Hematopoietic multipotent progenitor cell treated with erythropoietin and hydrocortisone succinate and interleukin-3 and kit ligand, for 8 days (in vitro differentiated cells): ENCODE measurements around the gene MCUB.
A peak's percentile ranks its signal among the peaks of the same experiment; 100 is the strongest.
"Not testable (repeated sequence)": the region's sequence is repeated elsewhere in the genome, so short reads cannot be mapped to it uniquely, and the experiment has no call there.

Source experiments
- DNase-seq: peaks from one replicate; pipeline ENCODE4 v3.0.0-alpha.2; 2015

Gene MCUB

DNA sequence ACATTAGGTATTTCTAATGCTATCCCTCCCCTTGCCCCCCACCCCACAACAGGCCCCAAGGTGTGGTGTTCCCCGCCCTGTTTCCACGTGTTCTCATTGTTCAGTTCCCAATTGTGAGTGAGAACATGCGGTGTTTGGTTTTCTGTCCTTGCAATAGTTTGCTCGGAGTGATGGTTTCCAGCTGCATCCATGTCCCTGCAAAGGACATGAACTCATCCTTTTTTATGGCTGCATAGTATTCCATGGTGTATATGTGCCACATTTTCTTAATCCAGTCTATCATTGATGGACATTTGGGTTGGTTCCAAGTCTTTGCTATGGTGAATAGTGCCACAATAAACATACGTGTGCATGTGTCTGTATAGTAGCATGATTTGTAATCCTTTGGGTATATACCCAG, 20.0 kb downstream of the MCUB start:
- DNase-seq = not testable (repeated sequence)

- peak; percentile 15 for DNase-seq
These were observed 28.1 kb downstream of the MCUB start for GRCh38 chr4:109588176-109588575.

DNA sequence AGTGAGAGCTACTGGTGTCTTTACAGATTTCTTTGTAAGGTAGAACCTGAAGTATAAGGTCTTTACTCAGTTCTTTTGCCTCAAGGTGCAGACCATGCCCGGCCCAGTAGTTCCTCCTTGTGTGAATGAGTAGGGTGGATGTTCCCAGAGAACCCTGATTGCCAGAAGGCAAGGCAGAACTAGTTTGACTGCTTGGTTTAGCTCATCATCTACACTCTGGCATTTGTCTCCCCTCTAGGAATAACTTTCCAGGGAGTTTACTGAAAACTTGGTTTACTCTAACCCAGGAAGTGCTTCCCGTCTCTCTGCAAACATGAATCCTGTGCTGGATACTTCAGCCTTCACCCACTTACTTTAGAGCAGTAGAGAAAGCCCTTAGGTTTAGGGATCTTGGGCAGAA, 29.1 kb downstream of the MCUB start:
- DNase-seq = no peak

DNA sequence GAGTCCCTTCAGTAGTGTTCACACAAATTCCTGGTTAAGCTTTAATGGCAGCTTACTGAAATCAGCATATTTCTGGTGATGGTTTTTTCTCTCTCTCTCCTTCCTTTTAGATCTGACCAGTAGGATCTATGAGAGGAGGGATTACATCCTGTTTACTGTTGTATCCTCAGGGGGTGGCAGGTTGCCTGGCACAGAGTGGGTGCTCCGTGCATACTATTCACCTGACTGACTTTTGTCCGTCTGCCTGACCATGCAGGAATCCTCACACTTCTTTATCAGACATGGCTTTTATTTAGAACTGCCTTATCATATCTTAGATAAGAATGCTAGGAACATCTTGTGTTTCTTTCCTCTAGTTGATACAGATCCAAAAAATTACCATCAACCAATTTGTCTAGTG, 29.6 kb downstream of the MCUB start:
- DNase-seq = no peak

DNA sequence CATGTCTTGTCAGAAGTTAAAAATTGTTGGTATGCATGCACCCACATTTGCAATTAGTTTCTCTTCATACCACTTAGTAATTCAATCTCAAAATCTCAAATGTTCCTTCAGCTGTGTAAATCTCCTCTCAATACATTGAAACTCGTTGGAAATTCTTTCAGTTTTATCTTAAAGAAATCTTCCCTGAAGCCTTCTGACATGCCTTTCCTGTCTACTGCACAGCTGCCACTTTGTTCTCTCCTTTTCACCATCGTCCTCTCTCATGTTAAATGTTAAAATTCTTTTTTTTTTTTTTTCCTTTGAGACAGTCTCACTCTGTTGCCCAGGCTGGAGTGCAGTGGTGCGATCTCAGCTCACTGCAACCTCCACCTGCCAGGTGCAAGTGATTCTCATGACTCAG, 30.9 kb downstream of the MCUB start:
- no peak for DNase-seq

DNA sequence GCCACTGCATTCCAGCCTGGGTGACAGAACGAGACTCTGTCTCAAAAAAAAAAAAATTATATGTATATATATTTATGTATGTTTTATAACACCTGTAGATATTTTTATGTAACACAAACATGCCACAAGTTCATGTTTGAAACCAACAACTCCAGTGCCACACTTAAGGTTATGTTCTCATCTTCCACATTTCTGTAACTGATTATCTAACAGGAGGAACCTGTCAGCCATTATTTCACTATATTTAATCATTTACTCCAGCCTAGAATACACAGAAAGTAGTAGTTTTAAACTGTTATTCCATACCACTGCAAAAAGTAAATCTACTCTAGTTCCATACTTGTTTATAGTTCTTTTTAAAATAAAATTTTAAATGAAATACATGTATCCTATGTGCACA, 32.3 kb downstream of the MCUB start:
- DNase-seq = no peak

GRCh38 chr4:109595123-109595522, 35.1 kb downstream of the MCUB start:
- not testable (repeated sequence) for DNase-seq

DNA sequence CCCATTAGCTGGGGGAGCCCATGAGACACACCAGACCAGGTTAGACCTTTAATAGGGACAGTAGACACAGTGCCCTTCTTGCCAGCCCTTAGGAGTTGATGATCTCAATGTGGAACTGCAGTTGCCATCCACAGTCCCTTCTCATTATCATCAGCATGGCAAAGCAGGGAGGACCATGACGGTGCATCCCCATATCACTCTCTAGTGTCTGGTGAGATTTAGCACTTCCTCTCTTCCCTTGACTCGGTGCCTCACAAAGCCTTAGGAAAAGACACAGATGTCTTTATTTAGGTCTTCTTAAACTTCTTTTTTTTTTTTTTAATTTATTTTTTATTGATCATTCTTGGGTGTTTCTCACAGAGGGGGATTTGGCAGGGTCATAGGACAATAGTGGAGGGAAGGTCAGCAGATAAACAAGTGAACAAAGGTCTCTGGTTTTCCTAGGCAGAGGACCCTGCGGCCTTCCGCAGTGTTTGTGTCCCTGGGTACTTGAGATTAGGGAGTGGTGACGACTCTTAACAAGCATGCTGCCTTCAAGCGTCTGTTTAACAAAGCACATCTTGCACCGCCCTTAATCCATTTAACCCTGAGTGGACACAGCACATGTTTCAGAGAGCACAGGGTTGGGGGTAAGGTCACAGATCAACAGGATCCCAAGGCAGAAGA, 36.5 kb downstream of the MCUB start:
- DNase-seq = not testable (repeated sequence)

DNA sequence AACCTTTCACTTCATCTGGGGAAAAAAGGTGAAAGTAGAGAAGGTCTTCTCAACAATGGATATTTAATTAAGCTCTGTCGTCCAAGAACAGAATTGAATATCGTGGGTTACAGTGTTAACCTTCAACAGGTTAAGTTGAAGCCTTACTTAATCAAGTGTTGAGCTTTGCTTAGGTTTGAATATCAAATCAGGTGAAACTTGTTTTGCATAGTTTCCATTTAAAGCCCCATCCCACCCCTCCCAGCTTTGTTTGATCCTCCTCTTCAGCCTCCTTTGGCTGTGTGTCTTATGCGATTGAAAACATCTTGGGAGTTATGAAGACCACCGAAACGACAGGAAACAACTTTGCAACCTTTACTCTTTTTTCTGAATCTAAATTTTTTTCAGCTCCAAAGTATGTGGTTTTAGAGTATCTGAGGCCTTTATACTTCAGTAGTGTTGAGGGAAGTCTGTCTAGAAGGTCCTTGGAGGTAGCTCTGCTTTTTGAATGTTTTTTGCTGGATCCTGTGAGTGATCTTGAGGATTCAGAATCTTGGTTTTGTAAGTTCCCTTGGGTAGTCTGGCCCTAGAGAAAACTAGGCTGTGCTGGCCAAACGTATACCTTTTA, 39.1 kb downstream of the MCUB start:
- no peak for DNase-seq

GRCh38 chr4:109600431-109600830, 40.4 kb downstream of the MCUB start:
- no peak for DNase-seq

DNA sequence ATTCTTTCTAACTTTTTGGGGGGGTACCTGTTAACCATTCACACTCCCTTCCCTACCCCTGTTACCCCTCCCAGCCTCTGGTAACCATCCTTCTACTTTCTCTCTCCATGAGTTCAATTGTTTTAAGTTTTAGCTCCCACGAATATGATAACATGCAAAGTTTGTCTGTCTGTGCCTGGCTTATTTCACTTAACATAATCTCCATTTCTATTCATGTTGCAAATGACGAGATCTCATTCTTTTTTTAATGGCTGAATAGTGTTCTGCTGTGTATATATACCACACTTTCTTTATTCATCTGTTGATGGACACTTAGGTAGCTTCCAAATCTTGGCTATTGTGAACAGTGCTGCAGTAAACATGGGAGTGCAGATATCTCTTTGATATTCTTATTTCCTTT, 41.3 kb downstream of the MCUB start:
- no peak for DNase-seq

DNA sequence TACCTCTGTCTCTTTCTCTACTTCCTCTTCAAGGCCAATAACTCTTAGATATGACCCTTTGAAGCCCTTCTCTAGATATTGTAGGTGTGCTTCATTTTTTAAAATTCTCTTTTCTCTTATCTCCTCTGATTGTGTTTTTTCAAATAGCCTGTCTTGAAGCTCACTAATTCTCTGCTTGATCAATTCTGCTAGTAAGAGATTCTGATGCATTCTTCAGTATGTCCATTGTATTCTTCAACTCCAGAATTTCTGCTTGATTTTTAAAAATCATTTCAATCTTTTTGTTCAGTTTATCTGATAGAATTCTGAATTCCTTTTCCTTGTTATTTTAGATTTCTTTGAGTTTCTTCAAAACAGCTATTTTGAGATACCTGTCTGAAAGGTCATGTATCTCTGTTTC, 47.9 kb downstream of the MCUB start:
- no peak for DNase-seq

- DNase-seq = no peak
These were observed 48.8 kb downstream of the MCUB start for GRCh38 chr4:109608879-109609278.

DNA sequence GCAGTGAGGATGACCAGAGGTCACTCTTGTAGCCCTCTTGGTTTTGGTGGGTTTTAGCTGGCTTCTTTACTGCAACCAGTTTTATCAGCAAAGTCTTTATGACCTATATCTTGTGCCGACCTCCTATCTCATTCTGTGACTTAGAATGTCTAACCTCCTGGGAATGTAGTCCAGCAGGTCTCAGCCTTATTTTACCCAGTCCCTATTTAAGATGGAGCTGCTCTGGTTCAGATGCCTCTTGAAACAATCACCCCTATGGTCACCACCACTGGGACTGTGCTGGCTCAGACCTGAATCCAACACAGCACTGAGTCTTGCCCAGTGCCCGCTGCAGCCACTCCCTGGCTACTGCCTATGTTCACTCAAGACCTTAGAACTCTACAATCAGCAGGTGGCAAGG, 49.4 kb downstream of the MCUB start:
- no peak for DNase-seq

DNA sequence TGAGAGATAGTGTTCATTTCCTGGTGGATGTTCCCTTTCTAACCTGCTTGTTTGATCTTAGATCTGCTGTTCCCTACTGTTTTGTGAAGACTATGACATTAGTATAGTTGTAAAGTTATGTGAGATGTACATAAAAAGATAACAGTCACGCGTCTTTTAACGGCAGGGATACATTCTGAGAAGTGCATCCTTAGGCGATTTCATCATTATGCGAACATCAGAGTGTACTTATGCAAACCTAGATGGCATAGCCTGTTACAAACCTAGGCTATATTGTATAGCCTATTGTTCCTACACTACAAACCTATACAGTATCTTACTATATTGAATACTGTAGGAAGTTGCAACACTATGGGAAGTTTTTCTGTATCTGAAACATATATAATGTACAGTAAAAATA, 50.4 kb downstream of the MCUB start:
- DNase-seq = no peak

DNA sequence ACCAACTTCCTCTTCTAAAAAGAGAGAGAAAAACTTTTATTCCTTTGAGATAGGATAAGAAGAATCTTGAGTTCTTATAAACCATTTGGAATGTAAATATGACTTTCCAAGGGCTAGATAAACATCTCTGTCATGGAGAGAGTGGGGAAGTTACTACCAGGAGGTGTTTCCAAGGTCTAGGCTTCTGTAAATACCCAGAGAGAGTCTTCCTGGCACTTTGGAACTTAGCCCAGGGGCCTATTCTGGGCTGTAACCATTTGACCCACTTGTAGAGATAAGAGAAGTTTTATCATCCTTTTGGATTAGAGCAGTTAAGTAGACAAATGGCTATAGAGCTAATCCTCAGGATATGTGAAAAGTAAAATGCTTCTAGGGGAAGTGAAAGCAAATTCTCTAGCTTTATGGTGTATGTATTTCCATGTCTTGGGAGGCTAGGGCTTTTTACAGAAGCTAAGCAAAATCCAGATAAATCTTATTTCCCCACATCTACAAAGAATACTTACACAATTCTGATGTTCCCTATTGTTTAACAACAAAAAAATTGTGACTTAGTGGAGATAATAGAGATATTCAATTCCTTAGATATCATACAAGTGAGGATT, 51.1 kb downstream of the MCUB start:
- peak; percentile 57 for DNase-seq

GRCh38 chr4:109614015-109614414, 54.0 kb downstream of the MCUB start:
- DNase-seq = no peak

DNA sequence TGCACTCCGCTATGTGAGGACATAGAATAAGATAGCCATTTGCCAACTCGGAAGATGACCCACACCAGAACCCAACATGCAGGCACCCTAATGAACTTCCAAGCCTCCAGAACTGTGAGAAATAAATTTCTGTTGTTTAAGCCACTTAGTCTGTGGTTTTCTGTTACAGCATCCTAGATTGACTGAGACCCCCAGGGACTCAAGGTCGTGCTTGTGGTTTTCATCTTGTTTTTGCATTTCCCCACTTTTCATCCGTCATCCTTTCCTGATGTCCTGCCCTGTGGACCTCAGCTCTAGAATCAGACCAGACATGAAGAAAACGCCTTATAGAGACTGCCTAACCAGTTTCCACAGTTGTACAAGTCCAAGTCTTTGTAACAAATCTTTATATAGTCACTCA, 54.4 kb downstream of the MCUB start:
- DNase-seq = no peak

DNA sequence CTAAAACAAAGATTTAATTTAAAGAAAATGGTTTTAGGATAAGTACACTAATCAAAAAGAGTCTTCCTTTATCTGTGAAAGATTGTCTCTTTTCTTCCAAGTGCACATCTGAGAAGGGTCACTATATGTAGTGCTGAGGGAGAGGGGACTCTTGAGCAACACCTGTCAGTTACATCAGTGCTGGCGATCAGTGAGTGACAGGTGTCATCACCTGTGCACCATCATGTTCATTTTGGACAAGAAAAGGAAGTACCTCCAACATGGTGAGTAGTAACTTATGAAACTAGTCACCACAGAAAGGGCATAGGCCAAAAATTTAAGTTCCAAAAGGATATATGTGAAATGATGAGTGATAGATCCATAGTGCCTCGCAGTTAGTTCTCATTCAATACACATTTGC, 55.7 kb downstream of the MCUB start:
- DNase-seq = no peak

DNA sequence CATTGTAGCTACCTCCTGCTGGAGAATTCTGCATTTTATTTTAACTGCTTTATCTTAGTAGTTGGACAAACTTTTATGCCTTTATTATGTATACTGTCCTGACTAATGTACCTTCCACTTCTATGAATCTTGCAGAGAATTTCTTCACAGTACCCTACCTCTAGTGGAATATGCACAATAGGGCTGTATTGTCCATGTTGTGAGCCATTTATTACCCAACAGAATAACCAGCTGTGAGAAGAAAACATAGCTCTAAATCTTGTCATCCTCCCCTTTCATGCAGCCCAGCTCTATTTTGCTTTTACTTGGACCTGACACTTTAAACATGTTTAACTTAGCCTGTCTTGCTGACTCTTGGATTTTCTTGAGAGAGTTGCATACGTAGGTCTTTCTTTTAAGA, 56.2 kb downstream of the MCUB start:
- DNase-seq = no peak

GRCh38 chr4:109622626-109623025, 62.6 kb downstream of the MCUB start:
- no peak for DNase-seq

- DNase-seq = no peak
These were observed 64.5 kb downstream of the MCUB start for GRCh38 chr4:109624536-109624935.

DNA sequence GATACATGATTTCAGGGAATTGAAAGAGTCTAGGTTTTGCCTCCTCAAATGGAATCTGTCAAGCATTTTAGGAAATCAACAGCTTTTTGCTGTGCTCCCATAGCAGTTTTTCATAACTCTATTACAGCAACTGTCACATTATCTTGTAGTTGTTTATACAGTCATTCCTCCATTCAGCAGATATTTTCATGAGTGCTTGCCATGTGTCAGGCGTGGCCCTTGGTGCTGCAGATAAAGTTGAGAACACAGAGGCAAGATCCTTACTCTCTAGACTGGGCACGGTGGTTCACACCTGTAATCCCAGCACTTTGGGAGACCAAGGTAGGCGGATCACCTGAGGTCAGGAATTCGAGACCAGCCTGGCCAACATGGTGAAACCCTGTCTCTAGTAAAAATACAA, 67.3 kb downstream of the MCUB start:
- DNase-seq = peak; percentile 54

DNA sequence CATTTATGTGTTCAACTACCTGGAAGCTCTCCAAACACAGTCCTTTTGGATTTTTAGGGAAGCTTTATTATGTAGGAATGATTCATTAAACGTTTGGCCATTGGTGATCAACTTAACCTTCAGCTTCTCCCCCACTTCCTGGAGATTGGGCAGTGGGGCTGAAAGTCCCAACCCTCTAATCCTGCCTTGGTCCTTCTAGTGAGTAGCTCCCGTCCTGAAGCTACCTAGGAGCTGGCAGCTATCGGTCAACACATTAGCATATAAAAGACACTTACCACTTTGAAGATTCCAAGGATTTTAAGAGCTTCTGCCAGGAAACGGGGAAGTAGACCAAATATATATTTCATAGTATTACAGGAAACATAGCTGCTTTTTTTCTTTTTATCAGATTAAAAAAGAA, 69.7 kb downstream of the MCUB start:
- no peak for DNase-seq
